Effector memory CD4-positive, alpha-beta T cell (primary cell): ENCODE data around the gene ARHGEF3.

Source experiments
- DNase-seq, 3 donors: peaks; one replicate each; pipeline ENCODE4 v3.0.0-alpha.2; 2020
- H3K27ac ChIP-seq: 2 replicates; pipeline ENCODE4 v1.7.0; 2013; ENCODE audit warnings: mild to moderate bottlenecking, low read length, moderate library complexity; ENCODE audit not compliant: insufficient read depth, poor library complexity, severe bottlenecking
- H3K27me3 ChIP-seq: replicated peaks from 2 replicates; pipeline ENCODE4 v1.7.0; 2013; ENCODE audit warnings: mild to moderate bottlenecking, low read length; ENCODE audit not compliant: insufficient read depth, control insufficient read depth, poor library complexity, severe bottlenecking
- H3K36me3 ChIP-seq: 2 replicates; pipeline ENCODE4 v1.7.0; 2013; ENCODE audit warnings: mild to moderate bottlenecking, low read length, moderate library complexity; ENCODE audit not compliant: control insufficient read depth, insufficient read depth
- H3K4me1 ChIP-seq: 2 replicates; pipeline ENCODE4 v1.7.0; 2013; ENCODE audit warnings: low read length, mild to moderate bottlenecking; ENCODE audit not compliant: control insufficient read depth, insufficient read depth, poor library complexity, severe bottlenecking
- H3K4me3 ChIP-seq: 2 replicates; pipeline ENCODE4 v1.7.0; 2013; ENCODE audit warnings: low read length, low read depth, mild to moderate bottlenecking; ENCODE audit not compliant: insufficient read depth, poor library complexity, severe bottlenecking
- H3K9me3 ChIP-seq: 2 replicates; pipeline ENCODE4 v1.7.0; 2013; ENCODE audit warnings: mild to moderate bottlenecking, low read length, moderate library complexity; ENCODE audit not compliant: control insufficient read depth

The ARHGEF3 gene

DNA sequence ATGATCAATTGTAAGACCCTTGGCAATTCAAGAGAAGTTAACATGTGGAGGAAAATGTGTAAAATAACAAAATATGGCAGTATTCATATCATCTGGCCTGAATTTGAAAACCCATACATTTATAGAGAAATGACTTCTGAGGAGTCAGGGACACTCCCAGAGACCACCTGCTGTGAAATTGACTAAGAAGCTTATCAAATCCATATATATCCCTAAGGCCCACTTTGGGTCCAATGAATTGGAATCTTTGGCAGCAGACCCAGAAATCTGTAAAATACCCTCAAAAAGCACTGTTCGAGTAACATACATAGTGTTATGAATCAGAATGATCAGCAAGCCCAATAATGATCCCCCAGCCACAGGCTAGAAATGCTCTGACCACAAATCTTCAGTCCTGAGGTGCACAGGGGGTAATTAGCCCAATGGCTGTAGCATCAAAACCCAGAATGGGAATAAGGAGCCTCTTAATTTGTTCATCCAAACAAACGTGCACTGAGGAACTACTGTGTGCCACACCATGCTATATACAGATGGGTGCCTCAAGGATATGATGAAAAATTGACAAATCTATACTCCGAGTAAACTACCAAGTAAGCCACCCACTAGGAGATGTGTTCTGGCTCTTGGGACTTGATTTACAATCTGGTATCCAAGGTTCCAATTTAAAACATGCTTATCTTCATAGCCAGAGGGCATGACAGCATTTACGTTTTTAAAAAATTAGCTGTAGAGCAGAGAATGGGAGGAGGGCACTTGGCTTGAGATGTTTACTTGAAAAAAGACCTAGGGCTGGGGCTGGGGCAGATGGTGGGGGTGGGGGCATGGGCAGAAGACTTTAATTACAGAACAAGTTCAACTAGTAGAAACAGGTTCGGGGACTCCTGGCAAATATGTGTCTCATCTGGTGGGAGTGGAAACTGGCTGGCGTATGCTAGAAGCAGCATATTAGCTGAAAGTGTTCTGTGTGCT lies 9.1 kb upstream of the ARHGEF3 start:
- Histone ChIP-seq H3K9me3 (no peaks in the 10 kb centered on the region), H3K4me3 (no peak overlapping the region), H3K36me3 (no peaks in the 10 kb centered on the region), H3K4me1 (peaks cover 37% of the 10 kb centered on the region), H3K27me3 (no peaks in the 10 kb centered on the region), H3K27ac (peak overlapping the region; percentile 27)
- no peak for DNase-seq

DNA sequence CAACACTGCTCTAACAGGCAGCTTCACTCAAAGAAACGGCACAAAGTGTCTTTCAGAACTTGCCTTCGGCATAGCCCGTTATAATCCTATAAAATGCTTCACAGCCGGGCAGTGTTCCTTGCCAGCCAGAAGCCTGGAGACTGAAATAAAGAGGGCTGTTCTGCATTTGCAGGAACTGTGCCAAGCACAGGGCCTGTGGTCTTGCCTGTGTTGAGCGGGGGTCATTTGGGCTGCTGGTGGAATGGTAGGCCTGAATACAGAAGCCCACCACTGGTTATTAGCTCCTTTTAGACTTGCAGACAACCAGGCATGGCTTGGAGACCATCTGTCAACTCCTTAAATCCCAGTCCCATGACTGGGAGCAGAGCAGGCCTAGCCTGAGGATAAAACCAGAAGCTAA lies 4.7 kb upstream of the ARHGEF3 start:
- H3K36me3 ChIP-seq: no peaks in the 10 kb centered on the region
- H3K27ac ChIP-seq: no peak overlapping the region
- H3K9me3 ChIP-seq: no peaks in the 10 kb centered on the region
- H3K4me3 ChIP-seq: no peak overlapping the region
- peaks cover 10% of the 10 kb centered on the region for H3K4me1 ChIP-seq
- DNase-seq: no peak
- no peaks in the 10 kb centered on the region for H3K27me3 ChIP-seq

DNA sequence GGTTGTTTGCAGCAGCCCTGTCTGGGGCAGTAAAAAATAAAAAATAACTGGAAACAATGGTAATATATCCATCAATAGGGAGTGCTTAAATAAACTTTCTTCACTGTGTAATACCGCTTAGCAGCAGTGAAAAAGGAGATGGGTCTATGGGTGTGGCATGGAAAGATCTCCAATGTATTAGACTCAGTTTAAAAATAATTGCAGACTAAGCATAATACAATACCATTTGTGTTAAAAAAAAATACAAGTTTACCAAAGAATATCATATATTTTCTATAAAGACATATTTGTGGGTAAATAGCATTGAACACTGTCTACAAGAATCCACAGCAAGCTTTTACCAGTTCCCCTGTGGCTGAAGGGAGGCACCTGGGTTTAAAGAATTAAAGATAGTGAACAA lies 1.0 kb upstream of the ARHGEF3 start:
- Histone ChIP-seq H3K36me3 (no peaks in the 10 kb centered on the region), H3K9me3 (no peaks in the 10 kb centered on the region), H3K27ac (no peak overlapping the region), H3K27me3 (no peaks in the 10 kb centered on the region), H3K4me3 (peak overlapping the region; percentile 69), H3K4me1 (peaks cover 15% of the 10 kb centered on the region)
- no peak for DNase-seq

DNA sequence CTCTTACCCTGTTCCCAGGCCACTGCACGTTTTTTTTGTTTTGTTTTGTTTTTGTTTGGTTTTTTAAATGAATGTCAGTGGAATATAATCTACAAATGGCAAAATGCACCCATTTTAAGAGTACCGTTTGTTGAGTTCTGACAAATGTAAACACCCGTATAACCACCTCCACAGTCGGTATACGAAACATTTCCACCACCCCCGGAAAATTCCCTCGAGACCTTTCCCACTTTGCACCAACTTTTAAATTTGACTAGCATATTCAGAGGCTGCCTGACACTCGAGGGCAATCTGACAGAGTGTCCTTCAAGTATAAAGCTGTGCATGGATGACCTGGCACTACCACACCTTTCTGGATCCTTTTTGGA lies 613 bp upstream of the ARHGEF3 start:
- peak overlapping the region; percentile 76 for H3K27ac ChIP-seq

DNA sequence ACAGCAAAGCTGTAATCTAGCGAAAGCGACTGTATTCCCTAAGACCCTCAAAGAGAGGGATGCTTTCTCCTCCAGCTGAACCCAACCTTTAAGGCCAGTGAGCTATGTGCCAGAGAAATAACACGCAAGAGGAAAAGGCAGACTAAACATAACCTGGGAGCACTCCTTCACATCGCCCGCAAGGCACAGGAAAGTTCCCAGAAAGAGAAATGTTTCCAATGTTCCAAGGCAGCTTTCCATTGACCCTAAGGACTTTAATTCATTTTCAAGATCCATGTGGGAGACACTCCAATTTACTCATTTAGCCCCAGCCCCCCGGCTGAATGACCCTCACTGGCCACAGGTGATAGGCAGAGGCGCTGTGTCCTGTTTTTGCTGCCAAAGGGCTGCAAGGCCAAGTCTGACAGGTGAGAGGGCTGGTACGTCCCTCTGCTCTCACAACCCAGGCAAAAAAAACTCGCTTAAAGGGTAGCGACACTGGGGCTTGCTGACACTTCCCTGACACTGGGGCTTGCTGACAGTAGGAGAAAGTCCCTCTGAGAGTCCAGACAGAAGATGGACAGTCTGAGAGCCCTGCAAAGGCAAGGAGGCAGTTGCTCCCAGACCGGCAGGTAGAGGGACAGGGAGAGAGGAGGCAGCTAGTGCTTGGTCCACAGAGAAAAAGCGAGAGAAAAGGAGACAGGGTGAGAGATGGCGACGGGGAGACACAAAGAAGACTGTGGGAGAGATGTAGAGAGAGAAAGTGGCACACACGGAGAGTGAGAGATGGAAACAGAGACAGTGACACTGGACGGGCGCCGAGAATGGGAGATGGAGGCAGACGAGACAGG lies 702 bp downstream of the ARHGEF3 start:
- peaks cover 31% of the 10 kb centered on the region for H3K4me1 ChIP-seq
- H3K27me3 ChIP-seq: no peaks in the 10 kb centered on the region
- no peaks in the 10 kb centered on the region for H3K36me3 ChIP-seq
- peak overlapping the region; percentile 69 for H3K4me3 ChIP-seq
- peak overlapping the region; percentile 76 for H3K27ac ChIP-seq
- no peaks in the 10 kb centered on the region for H3K9me3 ChIP-seq
- DNase-seq: no peak

More for the DNA sequence above, 613 bp upstream of the ARHGEF3 start:
- peaks cover 19% of the 10 kb centered on the region for H3K4me1 ChIP-seq
- no peaks in the 10 kb centered on the region for H3K36me3 ChIP-seq
- no peaks in the 10 kb centered on the region for H3K9me3 ChIP-seq
- no peaks in the 10 kb centered on the region for H3K27me3 ChIP-seq
- no peak for DNase-seq
- H3K4me3 ChIP-seq: peak overlapping the region; percentile 69

DNA sequence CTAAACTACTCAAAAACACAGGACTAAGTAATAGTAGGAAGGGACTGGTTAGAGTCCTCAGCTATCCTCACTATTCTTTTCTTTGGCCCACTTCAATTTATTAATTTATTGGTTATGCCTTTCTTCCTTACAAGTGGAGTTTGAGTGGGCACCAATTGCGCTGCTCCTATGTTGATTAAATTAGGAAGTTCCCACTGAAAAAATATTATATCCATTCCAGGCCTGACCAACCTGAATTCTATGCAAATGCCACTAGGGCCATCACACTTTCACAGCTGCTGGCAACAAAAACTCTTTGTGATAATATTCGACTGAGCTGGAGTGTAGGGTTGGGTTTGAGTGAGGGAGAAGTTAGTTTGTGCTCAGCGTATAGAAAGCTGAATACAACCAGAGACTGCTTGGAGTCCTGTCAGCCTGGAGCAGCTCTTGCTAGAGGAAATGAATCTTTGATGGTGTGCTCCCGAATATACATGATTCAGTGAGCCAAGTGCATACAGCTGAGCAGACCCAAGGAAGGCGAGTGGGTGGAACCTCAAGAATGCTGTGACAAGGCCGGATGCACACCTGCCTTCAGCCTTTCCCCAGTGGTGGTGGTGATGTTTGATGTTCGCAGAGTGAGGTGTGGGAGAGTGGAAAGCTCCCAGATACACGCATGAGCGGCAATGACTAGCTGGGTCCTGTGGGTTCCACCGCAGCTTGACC lies 1.5 kb downstream of the ARHGEF3 start:
- H3K27ac ChIP-seq: peak overlapping the region; percentile 76
- no peaks in the 10 kb centered on the region for H3K36me3 ChIP-seq
- peak; percentile 58 to 71 (median 62) for DNase-seq
- H3K4me1 ChIP-seq: peaks cover 39% of the 10 kb centered on the region
- H3K4me3 ChIP-seq: peak overlapping the region; percentile 69
- H3K9me3 ChIP-seq: no peaks in the 10 kb centered on the region
- no peaks in the 10 kb centered on the region for H3K27me3 ChIP-seq

DNA sequence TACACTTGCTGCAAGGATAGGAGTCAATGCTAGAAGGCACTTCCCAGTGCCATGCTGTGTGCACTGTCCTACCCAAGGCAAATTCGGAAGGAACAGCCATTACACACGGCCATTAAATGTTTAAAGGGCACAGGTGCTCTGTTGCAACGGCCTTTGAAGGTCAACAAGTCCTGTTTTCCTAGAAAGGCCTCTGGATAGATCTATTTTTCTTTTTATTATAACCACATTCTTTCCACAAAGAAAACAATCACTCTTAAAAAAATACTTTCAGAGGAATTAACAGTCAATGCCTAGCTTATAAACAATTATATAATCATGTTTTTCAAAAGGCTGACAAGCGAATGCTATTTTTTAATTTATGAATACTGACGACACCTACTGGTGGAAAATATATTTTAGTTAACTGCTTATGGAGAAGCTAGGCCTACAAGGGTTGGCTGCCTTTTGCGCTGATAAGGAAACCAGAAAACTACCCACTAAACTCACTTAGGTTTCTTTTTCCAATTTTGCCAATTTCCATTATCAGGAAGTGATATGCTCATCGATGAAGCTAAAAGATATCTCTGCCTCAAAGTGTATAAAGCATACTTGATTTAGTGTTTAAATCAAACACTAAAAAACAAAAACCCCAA lies 2.4 kb downstream of the ARHGEF3 start:
- no peaks in the 10 kb centered on the region for H3K36me3 ChIP-seq
- H3K27me3 ChIP-seq: no peaks in the 10 kb centered on the region
- no peaks in the 10 kb centered on the region for H3K9me3 ChIP-seq
- DNase-seq: no peak
- H3K27ac ChIP-seq: peak overlapping the region; percentile 76
- peaks cover 48% of the 10 kb centered on the region for H3K4me1 ChIP-seq
- peak overlapping the region; percentile 69 for H3K4me3 ChIP-seq

DNA sequence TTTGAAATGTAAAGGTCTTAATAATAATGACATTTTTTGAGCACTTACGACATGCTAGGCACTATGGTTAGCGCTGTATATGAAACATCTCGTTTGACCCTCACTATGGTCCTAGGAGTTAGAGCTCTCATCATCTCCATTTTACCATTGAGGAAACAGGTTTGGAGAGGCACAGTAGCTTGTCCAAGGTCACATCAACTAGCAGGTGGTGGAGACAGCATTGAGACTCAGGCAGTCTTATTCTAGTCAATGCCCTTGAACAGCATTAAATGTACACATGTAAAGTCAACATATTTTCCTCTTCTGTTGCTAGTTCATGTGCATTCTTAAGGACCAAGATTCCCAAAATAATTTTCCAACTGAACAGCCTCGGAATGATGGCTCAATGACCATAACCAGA lies 4.8 kb downstream of the ARHGEF3 start:
- Histone ChIP-seq H3K36me3 (no peaks in the 10 kb centered on the region), H3K9me3 (no peaks in the 10 kb centered on the region), H3K27me3 (no peaks in the 10 kb centered on the region), H3K4me3 (no peak overlapping the region), H3K27ac (peak overlapping the region; percentile 76), H3K4me1 (peaks cover 50% of the 10 kb centered on the region)
- no peak for DNase-seq

DNA sequence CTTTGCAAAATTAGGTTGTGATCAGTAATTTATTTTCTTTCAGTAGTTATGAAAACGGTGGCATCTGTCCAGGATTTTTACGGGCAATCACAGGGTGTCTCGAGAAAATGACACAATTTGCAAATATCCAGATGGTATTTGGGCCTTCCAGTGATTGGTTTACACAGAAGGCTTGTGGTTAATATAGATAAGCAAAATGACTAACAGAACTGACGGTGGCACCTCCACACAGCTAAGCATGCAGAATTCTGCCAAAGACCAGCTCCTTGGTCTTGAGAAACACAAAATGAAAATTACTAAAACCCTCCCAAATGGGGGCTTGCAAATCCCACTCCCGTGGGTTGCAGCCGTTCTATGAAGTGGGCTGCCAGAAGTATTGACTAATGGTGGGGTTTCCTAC lies 5.5 kb downstream of the ARHGEF3 start:
- DNase-seq: no peak
- no peaks in the 10 kb centered on the region for H3K9me3 ChIP-seq
- peaks cover 58% of the 10 kb centered on the region for H3K4me1 ChIP-seq

More for the DNA sequence above, 5.5 kb downstream of the ARHGEF3 start:
- Histone ChIP-seq H3K27me3 (no peaks in the 10 kb centered on the region), H3K36me3 (no peaks in the 10 kb centered on the region), H3K27ac (peak overlapping the region; percentile 76), H3K4me3 (no peak overlapping the region)
